CD4-positive, alpha-beta T cell (primary cell): ENCODE results near the gene FYB1. TPM values are rescaled to one million over a fixed set of nuclear protein-coding genes. Genes with fewer than 3 reads are reported as not detected.

Source experiments
- ATAC-seq: fragments of 200-7000 bp; cut with Tn5 transposase; one replicate; pipeline ENCODE4 v1.10.0; 2022; ENCODE audit warnings: mild to moderate bottlenecking; ENCODE audit not compliant: poor library complexity
- CTCF ChIA-PET: fragments of 350-600 bp; sonication (Branson Sonifier 250); formaldehyde crosslinking; loops from one replicate; lab custom pipeline; 2021; ENCODE audit warnings: antibody characterized with exemption, inconsistent platforms; lab: Charles Lee
- POLR2A ChIA-PET: fragments of 350-600 bp; sonication (Branson Sonifier 250); formaldehyde crosslinking; loops from one replicate; lab custom pipeline; 2021; ENCODE audit warnings: antibody characterized with exemption, inconsistent platforms; lab: Charles Lee
- DNase-seq, 14 experiments: peaks; one replicate each; pipeline ENCODE4 v3.0.0-alpha.2; 2013 to 2020; ENCODE audit warnings: mixed read lengths in 2 of 14
- H3K27ac ChIP-seq, 2 donors: one replicate each; pipeline versions ENCODE4 v1.5.1 to v1.7.0; 2013; ENCODE audit warnings: low read length in 2 of 2, low read depth in 1 of 2, mild to moderate bottlenecking in 1 of 2
- H3K27me3 ChIP-seq, 2 experiments: 1 replicate in 1 of 2; 2 replicates in 1 of 2; pipeline versions ENCODE4 v1.6.1 to v1.7.0; 2013; ENCODE audit warnings: low read length in 2 of 2, control low read depth in 1 of 2, mild to moderate bottlenecking in 1 of 2, moderate library complexity in 1 of 2; ENCODE audit not compliant: insufficient read depth in 2 of 2, control insufficient read depth in 1 of 2
- H3K36me3 ChIP-seq: one replicate; pipeline ENCODE4 v1.6.1; 2013; ENCODE audit warnings: low read length, control low read depth; ENCODE audit not compliant: insufficient read depth
- H3K4me1 ChIP-seq: one replicate; pipeline ENCODE4 v1.6.1; 2013; ENCODE audit warnings: low read length, control low read depth; ENCODE audit not compliant: insufficient read depth
- H3K4me3 ChIP-seq: one replicate; pipeline ENCODE4 v1.5.1; 2013; ENCODE audit warnings: mild to moderate bottlenecking, low read length, moderate library complexity
- H3K9me3 ChIP-seq, 2 experiments: 1 replicate in 1 of 2; 2 replicates in 1 of 2; pipeline versions ENCODE4 v1.6.1 to v1.7.0; 2013; ENCODE audit warnings: low read length in 2 of 2, mild to moderate bottlenecking in 2 of 2, control low read depth in 1 of 2, moderate library complexity in 1 of 2; ENCODE audit not compliant: control insufficient read depth in 1 of 2, insufficient read depth in 1 of 2
- H3K27ac Mint-ChIP-seq: one replicate; pipeline ENCODE4 v1.8.0; 2020; ENCODE audit warnings: mixed read lengths
- H3K27me3 Mint-ChIP-seq: one replicate; pipeline ENCODE4 v1.8.0; 2021; ENCODE audit warnings: mixed read lengths
- H3K36me3 Mint-ChIP-seq: one replicate; pipeline ENCODE4 v1.8.0; 2021; ENCODE audit warnings: low read depth, mixed read lengths
- H3K4me1 Mint-ChIP-seq: one replicate; pipeline ENCODE4 v1.8.0; 2021; ENCODE audit warnings: low read depth, mixed read lengths
- H3K4me3 Mint-ChIP-seq: one replicate; pipeline ENCODE4 v1.8.0; 2020; ENCODE audit warnings: mild to moderate bottlenecking, mixed read lengths
- H3K9me3 Mint-ChIP-seq: one replicate; pipeline ENCODE4 v1.8.0; 2020; ENCODE audit warnings: mixed read lengths
- intact Hi-C, 2 experiments: fragments of 100-400 bp; cut with DNase I in 1 of 2; cut with micrococcal nuclease in 1 of 2; formaldehyde crosslinking; loops; one replicate each; pipeline versions ENCODE4 v1.15.1 to v1.9.0; 2023 to 2025; cut with DNase I, micrococcal nuclease
- total RNA-seq, 174 experiments: library from RNA in 2 of 174; stranded (reverse) in 2 of 174; gene quantifications; one replicate each; pipeline ENCODE4 v1.2.3 and lab custom pipeline; 2021 to 2026
- TF ChIP-seq, protein P1 (sequence below): fragments of 200-600 bp; IDR thresholded peaks from one replicate; pipeline ENCODE4 v1.8.0; 2022; ENCODE audit warnings: antibody characterized with exemption, mild to moderate bottlenecking

Gene FYB1
- total RNA-seq, 2 experiments from 2014 or later: 478 to 497 TPM

DNA sequence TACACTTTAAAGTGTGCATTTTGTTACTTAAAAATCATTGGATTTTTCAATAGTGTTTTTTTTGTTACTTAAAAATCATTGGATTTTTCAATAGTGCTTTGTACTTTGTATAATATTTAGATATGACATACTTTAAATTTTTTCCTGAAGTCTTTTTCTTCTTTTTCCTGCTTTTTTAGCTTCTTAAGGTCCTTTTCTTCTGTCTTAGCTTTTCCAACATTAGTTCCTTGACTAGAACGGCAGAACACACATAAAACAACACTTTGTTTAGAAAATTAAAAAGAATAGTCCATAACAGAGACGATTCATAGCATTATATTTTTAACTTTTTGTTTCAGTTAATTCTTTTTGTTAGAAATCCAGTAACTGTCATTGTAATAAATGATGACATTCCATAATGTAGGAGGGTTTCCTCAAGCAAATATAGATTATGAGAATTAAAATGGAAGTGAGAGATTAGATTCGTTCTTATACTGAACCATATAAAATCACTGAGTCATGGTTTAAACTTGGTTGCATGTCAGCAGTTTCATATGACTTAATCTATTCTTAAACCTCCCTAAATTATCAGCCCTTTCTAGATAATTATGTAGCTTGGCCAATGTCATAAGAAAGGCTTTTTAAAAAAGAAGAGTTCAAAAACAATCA, 99.8 kb downstream of the FYB1 start:
- Histone ChIP-seq H3K27ac (no peak overlapping the region), H3K9me3 (no peaks in the 10 kb centered on the region), H3K36me3 (peaks cover 98% of the 10 kb centered on the region), H3K27me3 (no peaks in the 10 kb centered on the region), H3K4me3 (no peak overlapping the region), H3K4me1 (no peaks in the 10 kb centered on the region)
- TF ChIP-seq, protein P1, sequence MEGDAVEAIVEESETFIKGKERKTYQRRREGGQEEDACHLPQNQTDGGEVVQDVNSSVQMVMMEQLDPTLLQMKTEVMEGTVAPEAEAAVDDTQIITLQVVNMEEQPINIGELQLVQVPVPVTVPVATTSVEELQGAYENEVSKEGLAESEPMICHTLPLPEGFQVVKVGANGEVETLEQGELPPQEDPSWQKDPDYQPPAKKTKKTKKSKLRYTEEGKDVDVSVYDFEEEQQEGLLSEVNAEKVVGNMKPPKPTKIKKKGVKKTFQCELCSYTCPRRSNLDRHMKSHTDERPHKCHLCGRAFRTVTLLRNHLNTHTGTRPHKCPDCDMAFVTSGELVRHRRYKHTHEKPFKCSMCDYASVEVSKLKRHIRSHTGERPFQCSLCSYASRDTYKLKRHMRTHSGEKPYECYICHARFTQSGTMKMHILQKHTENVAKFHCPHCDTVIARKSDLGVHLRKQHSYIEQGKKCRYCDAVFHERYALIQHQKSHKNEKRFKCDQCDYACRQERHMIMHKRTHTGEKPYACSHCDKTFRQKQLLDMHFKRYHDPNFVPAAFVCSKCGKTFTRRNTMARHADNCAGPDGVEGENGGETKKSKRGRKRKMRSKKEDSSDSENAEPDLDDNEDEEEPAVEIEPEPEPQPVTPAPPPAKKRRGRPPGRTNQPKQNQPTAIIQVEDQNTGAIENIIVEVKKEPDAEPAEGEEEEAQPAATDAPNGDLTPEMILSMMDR: no peak
- peak overlapping the region; percentile 64 for H3K27ac Mint-ChIP-seq
- ChIA-PET POLR2A (interaction anchor here (0.7 to 1.0 kb wide), 4 partner anchors 17 to 76 kb away, joined by 3 read pairs; no protein-coding TSS in a partner anchor), CTCF (interaction anchor here (0.7 to 1.9 kb wide), 3 partner anchors 22 to 114 kb away, joined by 3 to 4 read pairs (median 3); no protein-coding TSS in a partner anchor)
- H3K36me3 Mint-ChIP-seq: peaks cover 89% of the 10 kb centered on the region
- no peaks in the 10 kb centered on the region for H3K9me3 Mint-ChIP-seq
- ATAC-seq (no peak), DNase-seq (no peak)
- no peaks in the 10 kb centered on the region for H3K27me3 Mint-ChIP-seq
- peaks cover 48% of the 10 kb centered on the region for H3K4me1 Mint-ChIP-seq
- intact Hi-C loops: no loop called here
- no peak overlapping the region for H3K4me3 Mint-ChIP-seq

- H3K4me3 ChIP-seq: no peak overlapping the region
- DNase-seq (no peak), ATAC-seq (no peak)
- no peaks in the 10 kb centered on the region for H3K4me1 ChIP-seq
- TF ChIP-seq, protein P1: no peak
- peak overlapping the region; percentile 60 for H3K27ac Mint-ChIP-seq
- H3K4me3 Mint-ChIP-seq: no peak overlapping the region
- peaks cover 98% of the 10 kb centered on the region for H3K36me3 ChIP-seq
- H3K27me3 ChIP-seq: no peaks in the 10 kb centered on the region
- H3K36me3 Mint-ChIP-seq: peaks cover 90% of the 10 kb centered on the region
- H3K4me1 Mint-ChIP-seq: peaks cover 44% of the 10 kb centered on the region
- ChIA-PET POLR2A (no interaction called here), CTCF (no interaction called here)
- intact Hi-C loops: no loop called here
- no peaks in the 10 kb centered on the region for H3K27me3 Mint-ChIP-seq
- no peak overlapping the region for H3K27ac ChIP-seq
- H3K9me3 Mint-ChIP-seq: no peaks in the 10 kb centered on the region
- H3K9me3 ChIP-seq: no peaks in the 10 kb centered on the region
These were observed 100.7 kb downstream of the FYB1 start for GRCh38 chr5:39118638-39119037.

- ChIA-PET POLR2A (interaction anchor here (0.6 kb wide), 1 partner anchor 106 kb away, joined by 3 read pairs; no protein-coding TSS in a partner anchor), CTCF (no interaction called here)
- Mint-ChIP-seq H3K27ac (peak overlapping the region; percentile 60), H3K4me3 (no peak overlapping the region), H3K4me1 (peaks cover 49% of the 10 kb centered on the region), H3K9me3 (no peaks in the 10 kb centered on the region), H3K27me3 (no peaks in the 10 kb centered on the region), H3K36me3 (peaks cover 93% of the 10 kb centered on the region)
- H3K4me3 ChIP-seq: no peak overlapping the region
- no peaks in the 10 kb centered on the region for H3K27me3 ChIP-seq
- H3K36me3 ChIP-seq: peaks cover 100% of the 10 kb centered on the region
- H3K9me3 ChIP-seq: no peaks in the 10 kb centered on the region
- no peak overlapping the region for H3K27ac ChIP-seq
- TF ChIP-seq, protein P1: no peak
- intact Hi-C loops: no loop called here
- DNase-seq (no peak), ATAC-seq (no peak)
- no peaks in the 10 kb centered on the region for H3K4me1 ChIP-seq
These were observed 102.0 kb downstream of the FYB1 start for GRCh38 chr5:39117401-39117800.
